NCI-H446 treated with DMSO at 0.1 percent for 48 hours (cell line): Measurements from ENCODE around the gene NKD1.

Experiments used
- DNase-seq: peaks from one replicate; lab custom pipeline; 2025; lab: John Stamatoyannopoulos, UW

Gene NKD1

GRCh38 chr16:50696126-50696525, 147.9 kb downstream of the NKD1 start:
- no peak for DNase-seq

GRCh38 chr16:50696575-50697420, 148.6 kb downstream of the NKD1 start:
- no peak for DNase-seq

GRCh38 chr16:50697421-50697715, 149.2 kb downstream of the NKD1 start:
- DNase-seq, result no peak

- DNase-seq, result no peak
These were observed 149.9 kb downstream of the NKD1 start for GRCh38 chr16:50697881-50698767.
